T-cell (primary cell): ENCODE data around the gene ZDHHC13. TPM values are rescaled to one million over a fixed set of nuclear protein-coding genes. Genes with fewer than 3 reads are reported as not detected.

Experiments used
- ATAC-seq, 4 experiments: fragments of 200-7000 bp in 3 of 4; fragments of 150-1000 bp in 1 of 4; cut with Tn5 transposase; replicated peaks in 1 of 4; 1 replicate in 3 of 4; 2 replicates in 1 of 4; pipeline ENCODE4 v1.10.0; 2021; ENCODE audit warnings: moderate library complexity in 3 of 4, mild to moderate bottlenecking in 2 of 4, moderate number of reproducible peaks in 1 of 4
- CTCF ChIA-PET, 2 donors: fragments of 300-600 bp; sonication (Branson Sonifier 250); formaldehyde crosslinking; loops; one replicate each; lab custom pipeline; 2022; ENCODE audit warnings: antibody characterized with exemption in 2 of 2; lab: Charles Lee
- POLR2A ChIA-PET, 2 donors: fragments of 300-600 bp; sonication (Branson Sonifier 250); formaldehyde crosslinking; loops; one replicate each; lab custom pipeline; 2022; ENCODE audit warnings: antibody characterized with exemption in 2 of 2; lab: Charles Lee
- DNase-seq, 35 experiments: peaks; one replicate each; pipeline versions ENCODE4 v3.0.0 to v3.0.0-alpha.2; 2013 to 2023
- H3K27ac ChIP-seq: one replicate; pipeline ENCODE4 v1.5.1; 2013; ENCODE audit warnings: low read length
- H3K27me3 ChIP-seq, 2 experiments: replicated peaks in 1 of 2; 1 replicate in 1 of 2; 2 replicates in 1 of 2; pipeline versions ENCODE4 v1.6.1 to v1.7.0; 2013; ENCODE audit warnings: low read length in 1 of 2, mixed read lengths in 1 of 2; ENCODE audit not compliant: control insufficient read depth in 2 of 2, insufficient read depth in 2 of 2; ENCODE audit errors: extremely low read depth in 1 of 2
- H3K36me3 ChIP-seq, 2 donors: 1 replicate in 1 of 2; 2 replicates in 1 of 2; pipeline versions ENCODE4 v1.6.1 to v1.7.0; 2013; ENCODE audit warnings: low read length in 1 of 2; ENCODE audit not compliant: control insufficient read depth in 2 of 2, insufficient read depth in 1 of 2; ENCODE audit errors: extremely low read depth in 1 of 2
- H3K4me1 ChIP-seq, 2 experiments: 1 replicate in 1 of 2; 2 replicates in 1 of 2; pipeline versions ENCODE4 v1.6.1 to v1.7.0; 2013; ENCODE audit warnings: low read length in 2 of 2, mixed read lengths in 1 of 2; ENCODE audit not compliant: insufficient read depth in 2 of 2, control insufficient read depth in 1 of 2; ENCODE audit errors: extremely low read depth in 1 of 2
- H3K4me3 ChIP-seq, 2 donors: 1 replicate in 1 of 2; 2 replicates in 1 of 2; pipeline versions ENCODE4 v1.5.1 to v1.7.0; 2013; ENCODE audit warnings: mild to moderate bottlenecking in 2 of 2, low read length in 1 of 2, moderate library complexity in 1 of 2; ENCODE audit not compliant: control insufficient read depth in 1 of 2; ENCODE audit errors: extremely low read depth in 1 of 2
- H3K9me3 ChIP-seq: 2 replicates; pipeline ENCODE4 v1.7.0; 2013
- H3K27ac Mint-ChIP-seq, 2 donors: one replicate each; pipeline ENCODE4 v1.8.0; 2020 to 2021; ENCODE audit warnings: mild to moderate bottlenecking in 2 of 2, mixed read lengths in 2 of 2
- H3K27me3 Mint-ChIP-seq, 2 donors: one replicate each; pipeline ENCODE4 v1.8.0; 2021 to 2022; ENCODE audit warnings: mixed read lengths in 2 of 2
- H3K36me3 Mint-ChIP-seq: one replicate; pipeline ENCODE4 v1.8.0; 2021; ENCODE audit warnings: mixed read lengths
- H3K4me1 Mint-ChIP-seq, 3 donors: one replicate each; pipeline ENCODE4 v1.8.0; 2020 to 2022; ENCODE audit warnings: mixed read lengths in 3 of 3, mild to moderate bottlenecking in 1 of 3
- H3K4me3 Mint-ChIP-seq, 3 donors: one replicate each; pipeline ENCODE4 v1.8.0; 2020 to 2022; ENCODE audit warnings: mild to moderate bottlenecking in 3 of 3, mixed read lengths in 3 of 3, moderate library complexity in 3 of 3
- H3K9me3 Mint-ChIP-seq, 3 donors: one replicate each; pipeline ENCODE4 v1.8.0; 2020 to 2022; ENCODE audit warnings: mixed read lengths in 3 of 3
- WGBS: methylation state at CpG from one replicate; pipeline ENCODE4 v1.1.5; 2013; ENCODE audit warnings: missing lambda C conversion rate; ENCODE audit not compliant: insufficient coverage; 5-methylcytosine and 5-hydroxymethylcytosine counted together
- total RNA-seq, 35 experiments: library from RNA in 6 of 35; stranded (reverse) in 6 of 35; fragments of 120-200 nt in 1 of 35; gene quantifications; one replicate each; pipeline versions ENCODE4 v1.2.1 to v1.2.4 and lab custom pipeline; 2013 to 2026

Gene ZDHHC13
- total RNA-seq, 5 donors from 2014 or later (not counting 1 experiment from before 2014, with no cell fraction given) = 10.2 to 16.3 (median 13.4) TPM

GRCh38 chr11:19084661-19085315, 32.2 kb upstream of the ZDHHC13 start:
- Mint-ChIP-seq H3K36me3 (no peaks in the 10 kb centered on the region), H3K27me3 (peaks cover 16 to 20% of the 10 kb centered on the region in 2 donors), H3K4me3 (no peak overlapping the region), H3K27ac (no peak overlapping the region), H3K4me1 (no peaks in the 10 kb centered on the region), H3K9me3 (no peaks in the 10 kb centered on the region)
- no peak for ATAC-seq
- WGBS = 66% methylated on average over 4 of the region's 5 CpGs
- H3K36me3 ChIP-seq = no peaks in the 10 kb centered on the region
- CTCF ChIA-PET = interaction anchor here (0.7 to 1.0 kb wide), 3 partner anchors 11 to 74 kb away, joined by 3 read pairs; no protein-coding TSS in a partner anchor
- DNase-seq = no peak
- no peak overlapping the region for H3K27ac ChIP-seq
- peaks cover 0 to 3% of the 10 kb centered on the region in 2 experiments for H3K27me3 ChIP-seq
- POLR2A ChIA-PET = no interaction called here
- H3K9me3 ChIP-seq = no peaks in the 10 kb centered on the region
- no peaks in the 10 kb centered on the region for H3K4me1 ChIP-seq
- no peak overlapping the region for H3K4me3 ChIP-seq

- POLR2A ChIA-PET = no interaction called here
- no peaks in the 10 kb centered on the region for H3K9me3 ChIP-seq
- no peak overlapping the region for H3K27ac Mint-ChIP-seq
- no peaks in the 10 kb centered on the region for H3K36me3 ChIP-seq
- H3K4me3 ChIP-seq = no peak overlapping the region
- 97% methylated on average over 7 of the region's 8 CpGs for WGBS
- H3K4me3 Mint-ChIP-seq = no peak overlapping the region
- peaks cover 2 to 3% of the 10 kb centered on the region in 2 experiments for H3K27me3 ChIP-seq
- CTCF ChIA-PET = no interaction called here
- no peaks in the 10 kb centered on the region for H3K9me3 Mint-ChIP-seq
- peaks cover 32 to 33% of the 10 kb centered on the region in 2 donors for H3K27me3 Mint-ChIP-seq
- no peaks in the 10 kb centered on the region for H3K4me1 Mint-ChIP-seq
- H3K36me3 Mint-ChIP-seq = no peaks in the 10 kb centered on the region
- no peak overlapping the region for H3K27ac ChIP-seq
- H3K4me1 ChIP-seq = no peaks in the 10 kb centered on the region
- ATAC-seq = no peak
- no peak for DNase-seq
Observed at GRCh38 chr11:19087658-19088057, 29.3 kb upstream of the ZDHHC13 start.

GRCh38 chr11:19088791-19089190, 28.2 kb upstream of the ZDHHC13 start:
- POLR2A ChIA-PET = no interaction called here
- CTCF ChIA-PET = interaction anchor here in 1 of 2 donors (0.7 kb wide), 1 partner anchor 32 kb away, joined by 3 read pairs; no protein-coding TSS in a partner anchor

GRCh38 chr11:19089421-19089820, 27.5 kb upstream of the ZDHHC13 start:
- H3K9me3 Mint-ChIP-seq = no peaks in the 10 kb centered on the region
- no peak overlapping the region for H3K27ac Mint-ChIP-seq
- no peak overlapping the region for H3K4me3 ChIP-seq
- H3K36me3 Mint-ChIP-seq = no peaks in the 10 kb centered on the region
- no peak for DNase-seq
- H3K27me3 Mint-ChIP-seq = peaks cover 39 to 41% of the 10 kb centered on the region in 2 donors
- H3K36me3 ChIP-seq = no peaks in the 10 kb centered on the region
- H3K27ac ChIP-seq = no peak overlapping the region
- peaks cover 3 to 4% of the 10 kb centered on the region in 2 experiments for H3K27me3 ChIP-seq
- no peak for ATAC-seq
- H3K9me3 ChIP-seq = no peaks in the 10 kb centered on the region
- no CpG with 5 or more reads among the region's 5 CpGs for WGBS
- ChIA-PET CTCF (no interaction called here), POLR2A (no interaction called here)
- H3K4me1 Mint-ChIP-seq = no peaks in the 10 kb centered on the region
- no peaks in the 10 kb centered on the region for H3K4me1 ChIP-seq
- no peak overlapping the region for H3K4me3 Mint-ChIP-seq

More at GRCh38 chr11:19088791-19089190, 28.2 kb upstream of the ZDHHC13 start:
- H3K4me1 Mint-ChIP-seq = no peaks in the 10 kb centered on the region
- ATAC-seq (no peak), DNase-seq (no peak)
- no peak overlapping the region for H3K27ac ChIP-seq
- no peaks in the 10 kb centered on the region for H3K4me1 ChIP-seq
- no peak overlapping the region for H3K27ac Mint-ChIP-seq
- WGBS = 80% methylated on average over 1 of the region's 4 CpGs
- H3K4me3 ChIP-seq = no peak overlapping the region
- H3K36me3 ChIP-seq = no peaks in the 10 kb centered on the region
- no peaks in the 10 kb centered on the region for H3K36me3 Mint-ChIP-seq
- no peaks in the 10 kb centered on the region for H3K9me3 Mint-ChIP-seq
- no peak overlapping the region for H3K4me3 Mint-ChIP-seq
- H3K9me3 ChIP-seq = no peaks in the 10 kb centered on the region
- H3K27me3 ChIP-seq = peaks cover 3 to 4% of the 10 kb centered on the region in 2 experiments
- peaks cover 39% of the 10 kb centered on the region in 2 donors for H3K27me3 Mint-ChIP-seq

GRCh38 chr11:19091366-19091765, 25.6 kb upstream of the ZDHHC13 start:
- no peak overlapping the region for H3K27ac ChIP-seq
- Mint-ChIP-seq H3K27ac (no peak overlapping the region), H3K9me3 (no peaks in the 10 kb centered on the region), H3K4me3 (no peak overlapping the region), H3K4me1 (no peaks in the 10 kb centered on the region), H3K36me3 (no peaks in the 10 kb centered on the region), H3K27me3 (peaks cover 41 to 46% of the 10 kb centered on the region in 2 donors)
- no peak for ATAC-seq
- CTCF ChIA-PET = no interaction called here
- H3K36me3 ChIP-seq = no peaks in the 10 kb centered on the region
- H3K4me3 ChIP-seq = no peak overlapping the region
- POLR2A ChIA-PET = no interaction called here
- no peaks in the 10 kb centered on the region for H3K4me1 ChIP-seq
- DNase-seq = no peak
- peaks cover 3 to 4% of the 10 kb centered on the region in 2 experiments for H3K27me3 ChIP-seq
- no CpG with 5 or more reads among the region's 1 CpG for WGBS
- no peaks in the 10 kb centered on the region for H3K9me3 ChIP-seq

GRCh38 chr11:19092342-19092741, 24.6 kb upstream of the ZDHHC13 start:
- 83% methylated on average over 1 of the region's 3 CpGs for WGBS
- no peaks in the 10 kb centered on the region for H3K36me3 Mint-ChIP-seq
- Histone ChIP-seq H3K27me3 (peaks cover 0 to 4% of the 10 kb centered on the region in 2 experiments), H3K9me3 (no peaks in the 10 kb centered on the region), H3K4me1 (no peaks in the 10 kb centered on the region), H3K4me3 (no peak overlapping the region), H3K27ac (no peak overlapping the region), H3K36me3 (no peaks in the 10 kb centered on the region)
- POLR2A ChIA-PET = interaction anchor here in 1 of 2 donors (0.6 kb wide), 1 partner anchor 24 kb away, joined by 4 read pairs; no protein-coding TSS in a partner anchor
- CTCF ChIA-PET = interaction anchor here in 1 of 2 donors (0.6 to 1.2 kb wide), 2 partner anchors 16 to 323 kb away, joined by 3 read pairs; no protein-coding TSS in a partner anchor
- ATAC-seq (no peak), DNase-seq (no peak)
- peaks cover 41 to 48% of the 10 kb centered on the region in 2 donors for H3K27me3 Mint-ChIP-seq
- no peaks in the 10 kb centered on the region for H3K9me3 Mint-ChIP-seq
- no peak overlapping the region for H3K4me3 Mint-ChIP-seq
- no peak overlapping the region for H3K27ac Mint-ChIP-seq
- no peaks in the 10 kb centered on the region for H3K4me1 Mint-ChIP-seq
